HG03108 (cell line): ENCODE measurements around the gene UHRF1.
"Not testable (repeated sequence)": the region's sequence is repeated elsewhere in the genome, so short reads cannot be mapped to it uniquely, and the experiment has no call there.

Source experiments
- ATAC-seq: cut with Tn5 transposase; IDR thresholded peaks from one replicate; pipeline ENCODE4 v1.9.1; 2021; ENCODE audit warnings: moderate library complexity; ENCODE audit not compliant: unreplicated experiment

The UHRF1 gene

GRCh38 chr19:4897146-4897545 lies 12.2 kb upstream of the UHRF1 start:
- ATAC-seq: no peak

DNA sequence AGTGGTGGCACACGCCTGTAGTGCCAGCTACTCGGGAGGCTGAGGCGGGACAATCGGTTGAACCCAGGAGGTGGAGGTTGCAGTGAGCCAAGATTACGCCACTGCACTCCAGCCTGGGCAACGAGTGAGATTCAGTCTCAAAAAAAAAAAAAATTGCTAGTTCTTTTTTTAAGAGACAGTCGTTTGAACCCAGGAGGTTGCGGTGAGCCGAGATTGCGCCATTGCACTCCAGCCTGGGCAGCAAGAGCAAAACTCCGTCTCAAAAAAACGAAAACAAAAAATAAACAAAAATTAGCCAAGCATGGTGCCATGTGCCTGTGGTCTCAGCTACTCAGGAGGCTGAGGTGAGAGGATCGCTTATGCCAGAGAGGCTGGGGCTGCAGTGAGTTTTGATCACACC lies 8.4 kb upstream of the UHRF1 start:
- not testable (repeated sequence) for ATAC-seq

GRCh38 chr19:4902796-4903195 lies 6.5 kb upstream of the UHRF1 start, which contains the start of gene ARRDC5:
Gene ARRDC5 (minus strand): TSS chr19:4902896. CDS start chr19:4902825, 71 bp downstream.
- ATAC-seq: no peak

DNA sequence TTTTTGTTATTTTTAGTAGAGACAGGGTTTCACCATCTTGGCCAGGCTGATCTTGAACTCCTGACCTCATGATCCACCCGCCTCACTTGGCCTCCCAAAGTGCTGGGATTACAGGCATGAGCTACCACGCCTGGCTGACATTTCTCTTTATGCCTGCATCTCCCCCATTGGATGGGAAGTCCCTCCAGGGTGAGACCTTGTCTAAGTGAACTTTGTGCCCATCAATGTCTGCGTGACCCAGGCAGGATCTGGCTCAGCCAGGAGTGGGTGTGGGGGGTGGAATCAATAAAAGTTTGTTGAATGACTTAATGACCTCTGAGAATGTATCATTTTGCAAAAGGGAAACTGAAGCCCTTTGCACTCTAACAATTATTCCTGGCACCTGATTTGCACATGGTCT lies 4.8 kb upstream of the UHRF1 start:
- no peak for ATAC-seq

DNA sequence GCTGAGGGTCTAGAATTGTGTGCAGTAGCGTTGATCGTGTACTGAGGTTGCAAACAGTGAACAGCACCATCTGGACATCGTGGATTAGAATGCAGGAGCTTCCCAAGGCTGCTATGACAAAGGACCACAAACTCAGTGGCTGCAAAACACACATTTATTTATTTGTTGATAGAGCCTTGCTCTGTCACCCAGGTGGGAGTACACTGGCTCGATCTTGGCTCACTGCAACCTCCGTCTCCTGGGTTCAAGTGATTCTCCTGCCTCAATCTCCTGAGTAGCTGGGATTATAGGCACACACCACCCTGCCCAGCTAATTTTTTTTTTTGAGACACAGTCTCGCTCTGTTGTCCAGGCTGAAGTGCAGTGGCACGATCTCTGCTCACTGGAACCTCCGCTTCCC lies 2.3 kb upstream of the UHRF1 start:
- no peak for ATAC-seq

DNA sequence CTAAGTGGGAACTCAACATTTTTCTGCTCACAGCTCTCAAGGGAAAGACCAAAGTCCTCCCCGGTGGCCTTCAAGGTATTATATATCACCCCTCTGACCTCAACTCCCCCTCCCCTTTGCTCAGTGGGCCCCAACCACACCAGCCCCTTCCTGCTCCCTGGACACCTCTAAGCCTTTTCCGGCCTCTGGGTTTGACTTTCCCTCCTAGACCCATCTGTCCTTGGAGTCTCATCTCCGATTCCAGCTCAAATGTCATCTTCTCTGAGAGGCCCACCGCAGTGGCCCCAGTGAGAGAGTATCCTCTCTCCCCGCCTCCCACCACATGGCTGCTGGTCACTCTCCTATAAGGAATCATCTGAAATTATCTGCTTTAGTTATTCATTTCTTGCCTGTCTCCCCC lies 941 bp upstream of the UHRF1 start:
- no peak for ATAC-seq

- ATAC-seq: no peak
Observed at GRCh38 chr19:4908781-4909155, 533 bp upstream of the UHRF1 start.

DNA sequence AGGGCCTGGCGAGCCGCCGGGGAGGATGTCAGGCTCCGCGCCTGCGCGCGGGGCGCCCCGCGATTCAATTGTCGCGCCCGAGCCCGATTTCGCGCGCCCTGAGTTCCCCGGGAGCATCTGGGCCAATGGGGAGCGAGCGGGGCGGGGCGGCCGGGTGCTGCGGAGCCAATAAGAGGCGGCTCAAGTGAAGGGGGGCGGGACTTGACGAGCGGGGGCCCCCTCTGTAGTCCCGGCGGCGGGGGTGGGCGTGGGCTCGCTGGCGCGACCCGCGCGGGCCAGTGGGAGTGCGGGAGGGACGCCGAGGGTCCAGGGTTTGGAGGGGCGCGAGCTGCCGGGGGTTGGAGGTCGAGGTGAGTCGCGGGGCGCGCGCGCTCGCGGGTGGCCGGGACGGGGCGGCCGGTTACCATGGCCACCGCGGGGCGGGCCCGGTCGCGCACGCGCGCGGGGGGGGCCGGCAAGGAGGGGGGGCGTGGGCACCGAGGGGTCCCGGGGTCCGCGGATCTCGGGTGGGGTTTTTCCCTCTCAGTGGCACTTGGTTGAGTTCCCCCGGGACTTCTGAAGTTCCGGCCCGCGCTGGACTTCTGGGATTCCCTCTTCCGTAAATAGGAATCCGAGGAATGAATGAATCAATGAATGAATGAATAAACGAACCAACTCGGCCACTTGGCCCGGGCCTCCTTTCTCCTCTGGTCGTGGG lies 744 bp downstream of the UHRF1 start:
- peak; percentile 67 for ATAC-seq

DNA sequence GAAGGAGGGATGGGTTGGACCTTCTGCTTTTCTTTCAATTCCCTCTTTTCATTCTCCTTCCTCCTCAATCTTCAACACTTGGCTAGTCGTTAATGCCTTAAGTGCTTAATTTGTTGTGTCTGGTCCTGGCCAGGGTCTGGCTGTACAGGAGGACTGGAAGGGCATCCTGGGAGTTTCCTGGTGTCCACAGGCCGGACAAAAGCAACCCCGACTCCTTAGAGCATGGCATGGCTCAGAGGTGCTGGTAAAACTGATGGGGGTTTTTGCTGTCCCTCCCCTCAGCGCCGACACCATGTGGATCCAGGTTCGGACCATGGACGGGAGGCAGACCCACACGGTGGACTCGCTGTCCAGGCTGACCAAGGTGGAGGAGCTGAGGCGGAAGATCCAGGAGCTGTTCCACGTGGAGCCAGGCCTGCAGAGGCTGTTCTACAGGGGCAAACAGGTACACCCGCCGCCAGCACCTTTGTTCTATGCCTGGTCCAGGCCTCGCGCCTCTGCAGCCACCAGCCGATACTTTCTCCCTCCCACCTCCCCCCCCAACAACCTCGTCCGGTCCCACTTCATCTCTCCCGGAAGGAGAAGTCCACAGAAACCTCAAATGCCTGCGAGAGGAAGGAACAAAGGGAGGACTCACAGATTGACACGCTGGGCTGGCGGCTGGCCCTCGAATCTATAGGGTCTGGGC lies 1.4 kb downstream of the UHRF1 start:
- no peak for ATAC-seq

GRCh38 chr19:4911314-4911713 lies 2.0 kb downstream of the UHRF1 start:
- no peak for ATAC-seq

DNA sequence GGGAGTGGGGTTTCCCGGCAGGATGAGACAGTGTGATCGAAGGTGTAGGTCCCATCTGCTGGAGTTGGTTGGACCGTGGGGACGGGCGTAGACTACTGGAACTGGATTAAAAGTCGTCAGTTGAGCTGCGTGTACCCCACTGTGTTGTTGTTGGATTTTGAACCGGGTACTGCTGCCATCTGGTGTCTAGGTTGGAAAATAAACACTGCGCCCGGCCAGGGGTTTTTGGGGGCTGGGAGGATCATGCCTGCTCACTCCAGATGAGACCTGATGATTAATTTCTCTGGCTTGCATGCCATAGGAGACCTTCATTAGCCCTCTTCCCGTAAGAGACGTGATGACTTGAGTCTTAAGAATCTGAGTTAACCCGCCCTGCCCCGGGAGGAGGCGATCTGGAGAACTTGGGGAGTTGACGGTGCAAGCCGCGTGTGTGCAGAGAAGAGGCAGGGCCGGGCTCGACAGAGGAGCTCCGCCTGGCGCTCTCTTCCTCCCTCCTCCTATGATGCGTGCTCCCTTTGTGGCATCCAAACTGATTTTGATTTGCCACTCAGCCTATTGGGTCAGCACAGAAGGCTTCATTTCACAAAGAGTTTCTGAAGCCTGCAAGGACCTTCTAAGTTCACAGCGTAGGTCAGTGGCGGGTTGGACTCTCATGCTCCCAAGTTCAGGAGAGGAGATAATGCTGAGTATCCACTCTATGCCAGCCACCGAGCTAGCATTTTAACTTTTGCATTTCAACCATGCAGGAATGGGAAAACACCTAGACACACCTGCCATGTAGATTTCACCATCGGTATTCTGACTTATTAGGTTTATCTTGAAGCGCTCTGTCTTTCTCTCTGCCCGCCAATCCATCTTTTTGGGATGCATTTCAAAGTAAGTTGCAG lies 2.7 kb downstream of the UHRF1 start:
- ATAC-seq: no peak

DNA sequence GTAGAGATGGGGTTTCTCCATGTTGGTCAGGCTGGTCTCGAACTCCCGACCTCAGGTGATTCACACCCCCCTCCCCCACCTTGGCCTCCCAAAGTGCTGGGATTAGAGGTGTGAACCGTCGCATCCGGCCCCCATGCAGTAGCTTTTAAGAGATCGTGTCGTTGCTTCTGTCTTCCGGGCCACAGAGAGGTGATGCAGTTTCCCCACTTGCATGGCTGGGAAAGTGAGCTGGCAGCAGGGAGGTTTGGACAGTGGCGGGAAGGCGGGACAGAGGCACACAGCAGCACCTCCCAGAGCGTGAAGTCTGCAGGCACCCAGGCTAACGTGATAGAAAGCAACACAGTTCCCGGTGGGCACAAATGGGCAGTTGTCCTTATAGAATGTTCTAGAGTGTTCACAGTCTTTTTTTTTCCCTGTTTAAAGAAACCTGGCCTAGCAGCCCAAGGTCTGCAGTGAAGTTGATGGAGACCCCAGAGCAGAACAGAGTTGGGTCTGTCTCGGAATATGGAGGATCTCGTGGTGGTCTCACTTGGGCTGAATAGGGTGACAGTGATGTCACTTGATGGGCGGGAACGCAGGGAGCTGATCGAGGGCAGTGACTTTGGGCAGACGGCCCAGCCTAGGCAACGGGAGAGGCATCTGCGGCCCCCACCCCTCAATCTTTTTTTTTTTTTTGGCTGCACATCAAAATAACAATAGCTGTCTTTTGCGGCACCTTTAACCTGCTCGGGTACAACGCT lies 4.9 kb downstream of the UHRF1 start:
- ATAC-seq: no peak

DNA sequence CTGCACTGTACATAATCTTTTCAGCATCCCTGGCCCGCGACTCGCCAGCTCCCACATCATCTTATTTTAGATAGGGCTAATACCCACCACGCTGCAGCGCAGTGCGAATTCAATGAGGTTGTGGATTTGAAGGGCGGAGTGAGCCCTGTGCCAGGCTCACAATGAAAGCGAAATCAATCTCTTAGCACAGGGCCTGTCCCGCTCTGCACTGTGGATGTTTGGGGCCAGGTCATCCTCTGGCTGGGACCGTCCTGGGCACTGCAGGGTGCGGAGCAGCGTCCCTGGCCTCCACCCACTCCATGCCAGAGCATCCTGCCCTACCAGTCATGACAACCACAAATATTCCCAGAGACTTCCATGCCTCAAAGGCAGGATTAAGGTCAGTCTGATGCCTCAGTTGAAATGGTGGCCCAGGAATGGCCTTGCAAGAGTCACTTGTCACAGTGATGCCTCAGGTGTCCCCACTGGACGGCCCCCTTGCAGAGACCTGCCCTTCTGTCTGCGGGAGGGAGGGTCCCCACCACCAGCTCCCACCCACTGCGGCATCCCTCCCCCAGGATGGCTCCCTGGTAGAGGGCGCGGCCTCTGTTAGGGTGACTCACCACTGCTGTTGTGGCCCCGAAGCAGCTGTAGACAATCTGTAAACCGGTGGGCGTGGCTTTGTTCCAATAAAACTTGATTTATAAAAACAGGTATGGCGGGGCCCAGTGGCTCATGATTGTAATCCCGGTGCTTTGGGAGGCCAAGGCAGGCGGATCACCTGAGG lies 5.6 kb downstream of the UHRF1 start:
- no peak for ATAC-seq

- peak; percentile 42 for ATAC-seq
Observed at GRCh38 chr19:4916292-4917082, 7.2 kb downstream of the UHRF1 start.

GRCh38 chr19:4922530-4923275 lies 13.4 kb downstream of the UHRF1 start:
- no peak for ATAC-seq

DNA sequence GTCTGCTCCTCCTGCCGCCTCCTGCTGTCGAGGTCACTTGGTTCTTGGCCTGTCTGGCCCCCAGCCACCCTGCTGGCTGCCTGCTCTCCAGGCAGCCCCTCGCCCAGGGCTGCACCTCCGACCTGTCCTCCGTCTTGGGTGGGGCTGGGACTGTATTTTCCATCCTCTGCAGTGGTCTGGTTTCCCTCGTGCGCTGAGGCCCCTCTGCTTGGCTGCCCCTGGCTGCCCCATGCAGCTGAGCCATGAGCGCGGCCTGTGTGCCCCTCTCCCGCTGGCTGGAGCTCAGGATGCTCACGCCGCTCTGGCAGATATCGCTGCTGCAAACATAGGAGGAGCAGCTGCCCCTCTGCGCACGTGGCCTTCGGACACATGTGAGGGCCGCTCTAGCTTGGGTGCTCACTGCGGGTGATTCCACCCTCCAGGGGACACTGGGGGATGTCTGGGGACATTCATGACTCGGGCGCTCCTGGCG lies 14.0 kb downstream of the UHRF1 start:
- no peak for ATAC-seq

- ATAC-seq: no peak
Observed at GRCh38 chr19:4929186-4929585, 19.9 kb downstream of the UHRF1 start.

DNA sequence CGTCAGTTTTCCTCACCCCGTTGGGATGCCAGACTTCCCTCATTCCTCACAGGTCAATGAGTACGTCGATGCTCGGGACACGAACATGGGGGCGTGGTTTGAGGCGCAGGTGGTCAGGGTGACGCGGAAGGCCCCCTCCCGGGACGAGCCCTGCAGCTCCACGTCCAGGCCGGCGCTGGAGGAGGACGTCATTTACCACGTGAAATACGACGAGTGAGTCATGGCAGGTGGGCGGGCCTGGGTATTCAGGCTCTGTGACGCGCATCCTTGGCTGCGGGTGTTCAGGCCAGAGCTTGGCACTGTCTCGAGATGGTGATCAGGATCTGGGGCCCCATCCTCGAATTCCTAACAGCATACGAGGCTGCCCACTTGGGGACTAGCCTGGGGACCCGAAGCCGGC lies 21.4 kb downstream of the UHRF1 start:
- ATAC-seq: no peak

DNA sequence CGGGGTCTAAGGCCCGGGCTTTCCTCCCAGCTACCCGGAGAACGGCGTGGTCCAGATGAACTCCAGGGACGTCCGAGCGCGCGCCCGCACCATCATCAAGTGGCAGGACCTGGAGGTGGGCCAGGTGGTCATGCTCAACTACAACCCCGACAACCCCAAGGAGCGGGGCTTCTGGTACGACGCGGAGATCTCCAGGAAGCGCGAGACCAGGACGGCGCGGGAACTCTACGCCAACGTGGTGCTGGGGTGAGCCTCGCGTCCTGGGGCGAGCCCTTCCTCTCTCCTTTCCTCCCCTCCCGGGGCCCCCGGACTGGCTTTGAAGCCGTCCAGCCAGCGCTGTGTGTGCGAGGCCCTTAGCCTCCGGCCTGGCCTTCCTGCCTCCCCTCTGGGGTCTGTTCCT lies 23.4 kb downstream of the UHRF1 start:
- ATAC-seq: no peak
